GM12878 (cell line): ENCODE measurements around the gene AGAP1. TPM values are rescaled to one million over a fixed set of nuclear protein-coding genes. Genes with fewer than 3 reads are reported as not detected.

Experiments used
- ATAC-seq: fragments of 200-7000 bp; cut with Tn5 transposase; 3 replicates; pipeline ENCODE4 v1.9.1; 2020; ENCODE audit warnings: mild to moderate bottlenecking, moderate library complexity
- BruUV-seq: library from RNA; stranded (reverse); fragments of 400-500 nt; replicated peaks from 2 replicates; lab custom pipeline; 2021; lab: Mats Ljungman, UMichigan
- CTCF ChIA-PET: fragments of 300-600 bp; sonication (Branson Sonifier 250); formaldehyde crosslinking; extraction: SDS; loops from one replicate; lab custom pipeline; 2021; ENCODE audit warnings: inconsistent platforms; lab: Yijun Ruan, JAX
- POLR2A ChIA-PET: fragments of 350-600 bp; formaldehyde crosslinking; extraction: SDS; loops from one replicate; lab custom pipeline; 2021; ENCODE audit warnings: inconsistent platforms; lab: Charles Lee
- RAD21 ChIA-PET: fragments of 300-600 bp; sonication (Branson Sonifier 250); formaldehyde crosslinking; loops from one replicate; lab custom pipeline; 2023; ENCODE audit warnings: antibody characterized with exemption; ENCODE audit not compliant: unreplicated experiment; lab: Charles Lee
- SMC1A ChIA-PET: fragments of 300-600 bp; sonication (Branson Sonifier 250); formaldehyde crosslinking; loops from one replicate; lab custom pipeline; 2023; ENCODE audit not compliant: unreplicated experiment, uncharacterized antibody; lab: Charles Lee
- DNase-seq: peaks from one replicate; pipeline ENCODE4 v3.0.0-alpha.2; 2011; ENCODE audit warnings: low read depth, low spot score
- FAIRE-seq: peaks from 3 replicates; lab custom pipeline; 2011; peaks lifted over from hg19 to GRCh38; lab: Jason Lieb, UNC
- H2AFZ ChIP-seq: 2 replicates; pipeline ENCODE4 v1.6.0; 2011; ENCODE audit warnings: low read depth, low read length, control low read depth; ENCODE audit not compliant: control insufficient read depth
- H3K27ac ChIP-seq: 2 replicates; pipeline ENCODE4 v1.5.1; 2011; ENCODE audit warnings: control low read depth; ENCODE audit not compliant: control insufficient read depth, insufficient read depth
- H3K27me3 ChIP-seq, 2 experiments: replicated peaks in 1 of 2; 2 replicates each; pipeline versions ENCODE4 v1.6.0 to v1.6.1; 2011; ENCODE audit warnings: low read length in 1 of 2; ENCODE audit not compliant: control insufficient read depth in 2 of 2, insufficient read depth in 2 of 2
- H3K36me3 ChIP-seq, 2 experiments: 2 replicates each; pipeline ENCODE4 v1.5.1; 2011; ENCODE audit warnings: low read length in 1 of 2; ENCODE audit not compliant: control insufficient read depth in 2 of 2, insufficient read depth in 2 of 2
- H3K4me1 ChIP-seq: 2 replicates; pipeline ENCODE4 v1.6.1; 2011; ENCODE audit warnings: mild to moderate bottlenecking, low read length, moderate library complexity, mixed read lengths; ENCODE audit not compliant: control insufficient read depth, insufficient read depth
- H3K4me2 ChIP-seq: 2 replicates; pipeline ENCODE4 v1.6.0; 2011; ENCODE audit warnings: control low read depth; ENCODE audit not compliant: control insufficient read depth, insufficient read depth
- H3K4me3 ChIP-seq: fragments of 200-600 bp; sonication (generic); 2 replicates; pipeline ENCODE4 v1.5.1; 2016
- H3K79me2 ChIP-seq: 2 replicates; pipeline ENCODE4 v1.6.0; 2011; ENCODE audit warnings: low read length; ENCODE audit not compliant: control insufficient read depth, insufficient read depth
- H3K9ac ChIP-seq: 2 replicates; pipeline ENCODE4 v1.8.0; 2011; ENCODE audit warnings: low read length, control low read depth, mixed read lengths; ENCODE audit not compliant: control insufficient read depth, insufficient read depth
- H3K9me3 ChIP-seq: replicated peaks from 3 replicates; pipeline ENCODE4 v1.5.1; 2011; ENCODE audit warnings: mild to moderate bottlenecking, low read length; ENCODE audit not compliant: control insufficient read depth, insufficient read depth
- H4K20me1 ChIP-seq: 2 replicates; pipeline ENCODE4 v1.6.0; 2011; ENCODE audit not compliant: control insufficient read depth, insufficient read depth
- CREB1 ChIP-seq: IDR thresholded peaks from 2 replicates; pipeline ENCODE4 v1.6.1; 2012; ENCODE audit warnings: low read depth, mild to moderate bottlenecking, inconsistent platforms
- RAD21 ChIP-seq: IDR thresholded peaks from 2 replicates; pipeline ENCODE4 v1.6.1; 2011; ENCODE audit warnings: mild to moderate bottlenecking, low read depth, low read length, moderate library complexity; ENCODE audit not compliant: insufficient read depth
- ZNF384 ChIP-seq: IDR thresholded peaks from 2 replicates; pipeline ENCODE4 v1.6.1; 2012; ENCODE audit warnings: low read depth, mild to moderate bottlenecking, low read length, improper control_type of control experiment, borderline replicate concordance
- WGBS: methylation state at CpG from one replicate; pipeline ENCODE4 v1.1.6; 2016; ENCODE audit warnings: low lambda C conversion rate; ENCODE audit not compliant: insufficient replicate concordance, insufficient coverage; ENCODE audit errors: missing lambda C conversion rate; 5-methylcytosine and 5-hydroxymethylcytosine counted together
- in situ Hi-C: fragments of 300-500 bp; cut with MboI; formaldehyde crosslinking; loops from 9 replicates; pipeline ENCODE4 v1.14.3; 2018; ENCODE audit warnings: mixed read lengths
- intact Hi-C: fragments of 100-400 bp; cut with micrococcal nuclease; formaldehyde crosslinking; loops from one replicate; pipeline ENCODE4 v1.14.2; 2022; ENCODE audit not compliant: unreplicated experiment
- polyA plus RNA-seq, 11 experiments: library from polyadenylated mRNA; depleted of rRNA in 4 of 11; unstranded in 6 of 11; stranded (reverse) in 5 of 11; fragments of >200 nt; fragmentation: Nextera tagmentation in 4 of 11; fragmentation: Illumina TruSeq in 1 of 11; extraction: Ambion mirVana in 4 of 11; extraction: Trizol in 1 of 11; gene quantifications; 1 replicate in 1 of 11; 2 replicates in 10 of 11; pipeline versions ENCODE4 v1.2.1 to v1.2.3, GENCODE V29; 2011 to 2016; ENCODE audit warnings: inconsistent platforms in 2 of 11, missing spikeins in 2 of 11, low read depth in 1 of 11
- total RNA-seq, 4 experiments: library from RNA; depleted of rRNA in 3 of 4; stranded (reverse); fragments of >200 nt in 3 of 4; fragmentation: Illumina TruSeq in 1 of 4; extraction: Trizol in 1 of 4; gene quantifications; 2 replicates each; pipeline versions ENCODE4 v1.2.1 to v1.2.3, GENCODE V29; 2013 to 2021
- TF ChIP-seq, protein P1 (sequence below): IDR thresholded peaks from 2 replicates; pipeline ENCODE4 v1.6.1; 2011; ENCODE audit warnings: low read depth, low read length, improper control_type of control experiment, borderline replicate concordance
- TF ChIP-seq, protein P2 (sequence below): fragments of 150-350 bp; IDR thresholded peaks from 2 replicates; pipeline ENCODE4 v1.6.1; 2016; ENCODE audit warnings: low read depth, low read length

Gene AGAP1
- total and polyA plus RNA-seq, 10 of the 15 experiments (the other 5 are each of a cell fraction or from before 2014, with no cell fraction given) = 0.05 to 0.15 (median 0.06) TPM; not detected in 7

DNA sequence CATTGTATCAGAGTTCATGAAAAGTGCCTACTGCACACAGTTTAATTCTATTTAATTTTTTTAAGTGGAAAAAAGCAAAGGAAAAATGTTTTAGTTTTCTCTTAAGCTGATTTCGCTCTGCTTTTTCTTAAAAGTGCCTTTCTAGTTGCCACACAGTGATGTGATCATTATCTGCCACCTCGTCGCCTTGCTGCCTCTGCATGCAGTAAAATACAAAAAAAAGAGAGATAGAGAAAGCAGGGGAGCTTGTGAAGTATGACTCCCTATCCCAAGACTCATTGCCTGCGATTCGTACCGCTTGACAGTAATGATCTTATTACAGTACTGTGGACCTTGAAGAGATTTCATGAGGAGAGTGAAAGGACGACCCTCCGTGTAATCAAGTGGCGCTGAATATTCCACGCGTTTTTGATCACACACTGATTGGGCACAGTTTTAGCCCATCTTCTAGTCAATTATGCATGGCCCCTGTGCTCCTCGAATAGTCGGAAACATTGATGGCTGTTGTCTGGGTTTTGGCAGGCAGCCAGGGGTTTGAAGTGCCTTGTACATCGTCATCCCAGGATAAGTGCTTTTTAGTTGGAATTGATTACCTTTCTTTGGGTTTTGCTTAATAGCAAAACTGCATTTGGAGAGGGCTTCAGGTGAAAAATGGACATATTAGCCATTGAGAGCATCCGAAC, 486.1 kb downstream of the AGAP1 start (continued):
- TF ChIP-seq, protein P1, sequence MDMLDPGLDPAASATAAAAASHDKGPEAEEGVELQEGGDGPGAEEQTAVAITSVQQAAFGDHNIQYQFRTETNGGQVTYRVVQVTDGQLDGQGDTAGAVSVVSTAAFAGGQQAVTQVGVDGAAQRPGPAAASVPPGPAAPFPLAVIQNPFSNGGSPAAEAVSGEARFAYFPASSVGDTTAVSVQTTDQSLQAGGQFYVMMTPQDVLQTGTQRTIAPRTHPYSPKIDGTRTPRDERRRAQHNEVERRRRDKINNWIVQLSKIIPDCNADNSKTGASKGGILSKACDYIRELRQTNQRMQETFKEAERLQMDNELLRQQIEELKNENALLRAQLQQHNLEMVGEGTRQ = no peak
- no peak for TF ChIP-seq RAD21

DNA sequence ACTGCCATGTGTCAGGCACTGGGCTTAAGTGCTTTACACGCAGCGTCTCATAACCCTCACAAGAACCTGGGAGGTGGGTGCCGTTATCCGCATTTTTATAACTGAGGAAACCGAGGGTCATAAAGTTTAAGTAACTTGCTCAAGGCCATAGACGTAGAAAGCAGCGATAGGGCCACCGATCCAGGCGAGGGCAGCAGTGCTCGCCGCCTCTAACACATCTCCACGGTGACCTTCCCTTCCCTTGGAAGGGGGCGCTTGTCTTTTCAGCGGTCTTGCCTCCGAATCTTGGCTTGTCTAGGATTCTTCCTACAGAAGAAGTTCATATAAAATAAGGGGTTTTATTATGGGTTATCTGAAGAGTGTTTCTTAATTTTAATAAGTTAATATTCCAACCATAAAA, 487.8 kb downstream of the AGAP1 start:
- H4K20me1 ChIP-seq = no peaks in the 10 kb centered on the region
- no peaks in the 10 kb centered on the region; a peak in 1 of 4 replicates for H3K27me3 ChIP-seq
- intact Hi-C loops (no loop called here), in situ Hi-C loops (no loop called here)
- H3K4me1 ChIP-seq = no peaks in the 10 kb centered on the region
- ATAC-seq (no peak), DNase-seq (no peak), FAIRE-seq (no peak)
- no peaks in the 10 kb centered on the region for H3K79me2 ChIP-seq
- H3K9ac ChIP-seq = no peak overlapping the region
- no TSS peak for BruUV-seq
- no peaks in the 10 kb centered on the region for H3K36me3 ChIP-seq
- ChIA-PET RAD21 (no interaction called here), SMC1A (no interaction called here), POLR2A (no interaction called here), CTCF (no interaction called here)
- H3K4me3 ChIP-seq = no peak overlapping the region
- TF ChIP-seq, protein P2, sequence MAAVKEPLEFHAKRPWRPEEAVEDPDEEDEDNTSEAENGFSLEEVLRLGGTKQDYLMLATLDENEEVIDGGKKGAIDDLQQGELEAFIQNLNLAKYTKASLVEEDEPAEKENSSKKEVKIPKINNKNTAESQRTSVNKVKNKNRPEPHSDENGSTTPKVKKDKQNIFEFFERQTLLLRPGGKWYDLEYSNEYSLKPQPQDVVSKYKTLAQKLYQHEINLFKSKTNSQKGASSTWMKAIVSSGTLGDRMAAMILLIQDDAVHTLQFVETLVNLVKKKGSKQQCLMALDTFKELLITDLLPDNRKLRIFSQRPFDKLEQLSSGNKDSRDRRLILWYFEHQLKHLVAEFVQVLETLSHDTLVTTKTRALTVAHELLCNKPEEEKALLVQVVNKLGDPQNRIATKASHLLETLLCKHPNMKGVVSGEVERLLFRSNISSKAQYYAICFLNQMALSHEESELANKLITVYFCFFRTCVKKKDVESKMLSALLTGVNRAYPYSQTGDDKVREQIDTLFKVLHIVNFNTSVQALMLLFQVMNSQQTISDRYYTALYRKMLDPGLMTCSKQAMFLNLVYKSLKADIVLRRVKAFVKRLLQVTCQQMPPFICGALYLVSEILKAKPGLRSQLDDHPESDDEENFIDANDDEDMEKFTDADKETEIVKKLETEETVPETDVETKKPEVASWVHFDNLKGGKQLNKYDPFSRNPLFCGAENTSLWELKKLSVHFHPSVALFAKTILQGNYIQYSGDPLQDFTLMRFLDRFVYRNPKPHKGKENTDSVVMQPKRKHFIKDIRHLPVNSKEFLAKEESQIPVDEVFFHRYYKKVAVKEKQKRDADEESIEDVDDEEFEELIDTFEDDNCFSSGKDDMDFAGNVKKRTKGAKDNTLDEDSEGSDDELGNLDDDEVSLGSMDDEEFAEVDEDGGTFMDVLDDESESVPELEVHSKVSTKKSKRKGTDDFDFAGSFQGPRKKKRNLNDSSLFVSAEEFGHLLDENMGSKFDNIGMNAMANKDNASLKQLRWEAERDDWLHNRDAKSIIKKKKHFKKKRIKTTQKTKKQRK = no peak
- TF ChIP-seq CREB1 (no peak), ZNF384 (no peak)
- whole genome bisulfite sequencing = 50% methylated on average over 15 of the region's 15 CpGs
- H2AFZ ChIP-seq = no peak overlapping the region
- H3K27ac ChIP-seq = no peak overlapping the region
- no peak overlapping the region for H3K4me2 ChIP-seq
- H3K9me3 ChIP-seq = no peaks in the 10 kb centered on the region
